GM18858 (cell line): ENCODE results near the gene TMIE.
"Not testable (repeated sequence)": the region's sequence is repeated elsewhere in the genome, so short reads cannot be mapped to it uniquely, and the experiment has no call there.

Experiments used
- ATAC-seq: cut with Tn5 transposase; IDR thresholded peaks from one replicate; pipeline ENCODE4 v1.9.1; 2021; ENCODE audit not compliant: unreplicated experiment

Gene TMIE

GRCh38 chr3:46684891-46685290 is 16.3 kb upstream of the TMIE start:
- ATAC-seq = no peak

DNA sequence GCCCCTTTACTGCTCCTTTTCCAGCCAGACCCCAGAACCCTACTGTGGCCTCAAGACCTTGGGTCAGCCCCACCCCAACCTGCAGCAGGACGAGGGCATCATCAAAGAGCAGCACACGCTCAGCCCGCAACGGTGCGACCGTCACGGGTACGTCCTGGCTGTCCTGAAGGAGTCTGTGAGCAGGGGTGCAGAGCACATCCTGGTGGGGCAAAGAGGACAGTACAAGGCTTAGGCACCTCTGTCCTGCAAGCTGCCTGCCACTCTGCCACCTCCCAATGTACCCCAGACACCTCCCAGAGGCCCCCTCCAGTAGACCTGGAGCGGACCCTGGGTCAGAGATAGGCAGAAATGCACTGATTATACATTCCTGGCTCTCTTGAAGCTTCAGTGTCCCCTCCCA is 15.7 kb upstream of the TMIE start:
- ATAC-seq = no peak

DNA sequence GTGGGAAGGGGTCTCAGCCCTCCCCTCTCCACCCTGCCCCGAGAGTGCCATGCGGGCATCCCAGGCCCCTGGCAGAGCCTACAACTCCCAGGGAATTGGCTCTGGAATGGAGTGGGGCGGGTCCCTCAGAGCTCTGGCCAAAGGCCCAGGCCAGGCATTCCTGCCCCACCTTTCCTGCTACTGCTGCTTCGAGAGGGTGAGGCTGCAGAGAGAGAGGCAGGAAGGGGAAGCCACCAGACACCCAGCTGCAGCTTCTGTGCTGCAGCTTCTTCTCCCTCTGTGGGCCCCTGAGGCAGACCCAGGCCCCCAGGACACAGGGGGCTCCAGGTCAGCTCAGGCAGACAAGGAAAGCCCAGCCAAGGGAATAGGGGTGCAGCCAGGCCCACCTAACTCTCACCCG is 10.4 kb upstream of the TMIE start:
- ATAC-seq = no peak

- ATAC-seq = no peak
Measured at GRCh38 chr3:46692566-46692990, 8.6 kb upstream of the TMIE start.

- no peak for ATAC-seq
Measured at GRCh38 chr3:46693038-46693891, 7.9 kb upstream of the TMIE start, which contains the start of gene ALS2CL. ALS2CL (minus strand) TSS chr3:46693679; CDS start chr3:46689440, 4,239 bp downstream.

GRCh38 chr3:46693892-46694226 is 7.3 kb upstream of the TMIE start:
- ATAC-seq = no peak

DNA sequence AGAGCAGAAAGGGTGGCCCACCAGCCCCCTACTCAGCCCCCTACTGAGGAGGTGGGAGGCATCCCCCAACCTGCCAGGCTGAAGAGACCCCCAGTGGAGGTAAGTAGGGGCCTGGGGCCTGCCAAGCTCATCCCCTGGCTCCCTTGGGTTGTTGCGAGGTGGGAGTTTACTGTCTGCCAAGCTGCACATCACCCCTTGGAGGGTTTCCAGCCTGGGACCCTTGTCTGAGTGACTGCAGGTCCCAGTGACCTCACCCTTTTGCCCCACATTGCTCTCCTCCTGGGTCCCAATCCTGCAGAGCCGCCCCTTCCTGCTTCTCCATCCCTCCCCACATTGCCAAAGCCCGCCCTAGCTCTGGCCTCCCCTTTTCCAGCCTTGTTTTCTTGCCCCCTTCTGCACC is 6.7 kb upstream of the TMIE start:
- ATAC-seq = no peak

DNA sequence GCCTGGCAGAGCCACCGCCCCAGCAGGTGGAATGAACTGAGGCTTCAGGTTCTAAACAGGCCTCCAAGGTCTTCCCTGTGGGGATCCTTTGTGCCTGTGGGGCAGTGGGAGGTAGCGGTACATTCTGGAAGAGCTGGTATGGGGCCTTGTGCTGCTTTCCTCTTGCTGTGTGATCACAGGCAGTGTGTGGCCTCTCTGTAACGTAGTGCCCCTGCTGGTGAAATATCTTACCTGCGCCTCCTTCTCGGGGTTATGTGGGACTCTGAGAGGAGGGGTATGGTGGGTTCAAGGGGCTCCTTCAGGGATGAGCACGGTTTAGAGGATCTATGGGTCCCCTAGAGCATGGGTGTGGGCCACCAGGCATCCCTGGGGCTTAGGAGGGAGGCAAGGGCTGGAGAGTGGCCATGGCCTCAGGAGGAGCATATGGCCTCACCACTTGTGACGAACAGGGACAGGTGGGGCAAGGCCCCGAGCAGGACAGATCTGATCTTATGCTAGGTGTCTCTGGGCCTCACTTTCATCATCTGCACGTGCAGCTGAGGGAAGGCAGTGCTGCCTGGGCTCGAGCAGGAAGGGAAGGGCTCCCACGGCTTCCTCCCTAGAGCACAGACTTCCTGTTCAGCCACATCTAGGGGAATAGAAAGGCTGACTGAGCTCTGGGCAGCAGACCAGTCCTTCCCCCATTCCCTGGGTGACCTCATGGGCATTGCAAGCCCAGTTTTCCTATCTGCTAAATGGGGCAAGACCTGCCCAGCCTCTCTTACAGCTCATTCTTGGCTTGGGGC is 5.8 kb upstream of the TMIE start:
- no peak for ATAC-seq

DNA sequence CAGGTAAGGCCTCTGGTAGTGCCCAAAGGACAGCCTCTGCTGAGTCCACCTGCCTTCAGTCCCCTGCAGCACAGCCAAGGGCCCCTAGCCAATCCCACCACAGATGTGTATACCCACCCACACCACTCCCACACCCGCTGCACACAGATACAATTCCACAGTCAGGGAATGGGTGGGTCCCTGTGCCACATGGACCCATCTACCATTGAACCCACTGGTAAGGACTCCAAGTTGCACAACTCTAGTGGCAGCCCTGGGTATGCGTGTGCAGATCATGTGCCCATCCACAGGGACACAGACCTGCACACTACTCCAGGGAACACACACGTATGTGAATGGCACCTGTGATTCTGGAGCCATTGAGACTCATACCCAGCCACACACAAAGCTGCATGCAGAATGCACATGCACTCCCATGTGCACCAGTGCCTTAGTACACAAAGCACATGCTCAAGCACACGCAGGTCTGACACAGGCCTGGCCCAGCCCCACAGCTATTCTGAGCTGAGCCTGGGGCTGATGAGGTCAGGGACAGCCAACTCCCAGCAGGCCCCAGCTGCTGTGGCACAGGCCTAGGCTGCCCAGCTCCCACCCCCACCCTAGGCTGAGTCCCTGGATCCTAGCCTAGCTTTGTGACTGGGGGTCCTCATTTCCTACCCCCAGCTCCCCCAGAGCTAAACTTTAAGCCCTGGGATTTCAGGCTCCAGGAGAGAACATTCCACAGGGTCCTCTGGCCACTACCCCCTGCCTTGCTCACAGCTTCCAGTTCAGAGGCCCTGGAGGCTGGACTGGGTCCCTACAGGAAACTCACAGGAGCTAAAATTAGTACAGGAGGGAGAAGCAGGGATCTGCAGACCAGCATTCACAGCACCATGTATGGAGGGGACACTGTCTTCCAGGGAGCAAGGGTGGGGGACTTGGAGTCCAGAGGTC is 5.0 kb upstream of the TMIE start:
- no peak for ATAC-seq

DNA sequence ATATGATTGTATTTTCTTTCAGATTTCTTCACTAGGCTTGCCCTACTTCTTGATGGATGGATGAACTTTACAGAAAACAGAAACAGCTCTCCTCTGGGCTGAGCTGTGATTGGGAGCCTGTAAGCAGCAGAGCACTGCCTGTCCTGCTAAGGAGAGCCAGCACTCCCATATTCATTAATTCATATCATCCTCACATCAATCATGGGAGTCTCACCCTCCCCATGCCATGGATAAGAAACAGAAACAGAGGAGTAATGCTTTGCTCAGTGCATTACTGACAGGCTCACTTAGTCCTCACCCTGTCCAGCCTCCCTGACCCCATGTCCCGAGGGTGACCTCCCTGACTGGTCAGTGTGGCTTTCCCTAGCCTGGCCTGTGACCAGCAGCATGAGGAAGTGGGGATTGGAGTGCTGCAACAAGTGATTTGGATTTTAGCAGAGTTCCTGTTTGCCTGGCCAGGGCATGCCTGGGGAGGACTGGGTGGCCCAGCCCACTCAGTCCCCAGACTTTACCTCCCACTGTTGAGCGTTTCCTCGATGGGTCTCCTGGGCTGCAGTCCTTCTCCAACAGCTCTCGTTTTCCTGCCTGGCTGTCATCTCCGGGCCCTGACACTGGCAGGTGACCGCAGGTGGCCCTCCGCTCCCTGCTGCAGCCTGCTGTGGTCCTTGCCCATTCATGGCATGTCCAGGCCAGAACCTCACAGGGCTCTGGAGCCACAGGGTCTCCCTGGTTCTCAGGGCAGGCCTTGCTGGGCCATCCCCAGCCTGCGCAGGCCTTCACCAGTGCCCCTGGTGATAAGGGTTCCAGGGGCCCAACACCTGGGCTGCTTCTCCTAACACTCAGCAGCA is 1.3 kb upstream of the TMIE start:
- no peak for ATAC-seq

DNA sequence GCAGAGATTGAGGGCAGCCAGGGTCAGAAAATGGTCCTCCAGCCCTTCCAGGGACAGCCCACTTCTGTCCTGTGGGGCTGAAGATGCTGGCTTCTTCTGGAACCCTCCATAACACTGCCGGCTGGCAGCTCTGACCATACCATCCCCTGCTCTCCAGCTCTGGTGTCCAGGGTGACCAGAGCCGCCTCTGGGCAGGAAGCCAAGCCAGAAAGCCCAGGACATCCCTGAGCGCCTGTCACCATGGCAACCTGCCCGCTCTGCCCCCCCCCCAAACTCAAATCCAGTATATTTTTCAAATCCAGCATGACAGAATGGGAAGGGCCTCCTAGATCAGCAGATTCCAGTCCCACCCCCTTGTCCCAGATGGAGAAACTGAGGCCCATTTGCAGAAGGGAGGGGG is 420 bp upstream of the TMIE start:
- no peak for ATAC-seq

DNA sequence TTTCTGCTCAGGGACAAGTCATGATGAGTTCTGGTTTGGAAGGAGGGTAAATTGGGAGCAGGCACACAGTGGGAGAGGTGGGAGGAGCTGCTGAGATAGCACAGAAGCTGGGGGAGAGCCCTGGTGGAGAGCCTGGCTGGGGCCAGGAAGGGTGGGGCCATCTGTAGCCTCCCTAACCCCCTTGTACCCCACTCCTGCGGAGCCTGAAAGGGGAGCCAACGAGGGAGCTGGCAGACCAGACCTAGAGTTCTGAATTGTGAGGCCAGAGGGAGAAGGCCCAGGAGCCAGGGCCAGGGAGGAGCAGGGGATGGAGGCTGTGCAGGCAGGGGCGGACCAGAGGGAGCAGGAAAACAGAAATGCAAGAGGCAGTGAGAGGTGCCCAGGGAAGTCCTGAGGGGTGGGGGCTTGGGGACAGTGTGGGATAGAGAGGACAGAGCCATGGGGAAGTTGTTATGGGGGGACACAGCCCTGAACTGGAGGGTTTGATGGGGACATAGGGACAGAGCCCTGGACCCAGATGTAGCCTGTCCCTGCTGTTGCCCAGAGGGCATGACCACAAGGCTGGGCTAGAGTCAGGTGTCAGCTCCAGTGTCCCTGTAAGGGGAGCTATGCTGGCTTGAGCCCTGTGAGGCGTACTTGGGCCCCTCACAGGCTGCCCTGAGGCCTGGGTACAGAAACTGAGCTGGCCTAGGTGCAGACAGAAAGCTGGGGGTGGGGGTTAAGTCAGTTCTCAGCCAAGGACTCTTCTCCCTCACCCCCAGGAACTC is 1.2 kb downstream of the TMIE start:
- ATAC-seq = no peak

DNA sequence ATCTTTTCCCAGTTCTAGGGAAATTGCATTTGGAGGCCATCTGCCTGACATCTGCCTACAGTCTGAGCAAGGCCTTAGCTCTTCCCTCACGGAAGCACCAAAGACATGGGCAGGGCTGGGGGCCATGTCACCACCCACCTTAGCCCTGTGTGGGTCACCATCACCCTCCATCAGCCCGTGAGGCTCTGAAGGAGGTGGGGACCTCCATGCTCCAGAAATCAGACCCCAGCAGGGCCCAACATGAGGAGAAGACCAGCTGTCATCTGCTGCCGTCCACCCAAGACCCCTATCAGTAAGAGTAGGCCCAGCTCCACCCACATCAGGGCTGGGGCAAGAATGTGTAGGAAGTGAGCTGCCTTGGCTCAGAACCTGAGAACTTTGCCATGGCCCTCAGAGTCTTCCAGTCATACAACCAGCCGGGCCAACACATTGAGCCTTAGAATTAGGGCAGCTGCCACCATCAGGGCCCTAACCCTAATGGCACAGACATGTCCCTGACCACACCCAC is 1.9 kb downstream of the TMIE start:
- ATAC-seq = no peak

DNA sequence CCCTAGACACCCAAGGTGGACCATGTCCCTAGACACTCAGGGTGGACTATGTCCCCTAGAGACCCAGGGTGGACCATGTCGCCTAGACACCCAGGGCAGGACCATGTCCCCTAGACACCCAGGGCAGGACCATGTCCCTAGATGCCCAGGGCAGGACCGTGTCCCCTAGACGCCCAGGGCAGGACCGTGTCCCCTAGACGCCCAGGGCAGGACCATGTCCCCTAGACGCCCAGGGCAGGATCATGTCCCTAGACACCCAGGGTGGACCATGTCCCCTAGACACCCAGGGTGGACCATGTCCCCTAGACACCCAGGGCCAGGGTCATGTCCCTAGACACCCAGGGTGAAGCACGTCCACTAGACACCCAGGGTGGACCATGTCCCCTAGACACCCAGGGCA is 3.2 kb downstream of the TMIE start:
- ATAC-seq = not testable (repeated sequence)

- ATAC-seq = no peak
Measured at GRCh38 chr3:46705022-46705530, 3.9 kb downstream of the TMIE start.

GRCh38 chr3:46705751-46706552 is 4.8 kb downstream of the TMIE start:
- no peak for ATAC-seq

- ATAC-seq = no peak
Measured at GRCh38 chr3:46706771-46707582, 5.8 kb downstream of the TMIE start.
